Keratinocyte (primary cell): ENCODE data around the gene ANKRD60.

Experiments used
- EZH2 ChIP-seq: IDR thresholded peaks from one replicate; pipeline ENCODE4 v1.6.1; 2012; ENCODE audit warnings: inconsistent platforms, mild to moderate bottlenecking, low read length, moderate library complexity
- TF ChIP-seq, protein P1 (sequence below), 3 experiments: IDR thresholded peaks in 1 of 3; conservative IDR thresholded peaks in 1 of 3; optimal IDR thresholded peaks in 1 of 3; 2 replicates in 2 of 3; 3 replicates in 1 of 3; pipeline versions ENCODE3 to v1.5.1; 2011; ENCODE audit warnings: low read length in 3 of 3, mild to moderate bottlenecking in 3 of 3, moderate library complexity in 2 of 3, control low read depth in 1 of 3, inconsistent platforms in 1 of 3; ENCODE audit not compliant: insufficient read depth in 2 of 3; ENCODE audit errors: extremely low read depth in 1 of 3

- no peak for TF ChIP-seq EZH2
- TF ChIP-seq, protein P1, sequence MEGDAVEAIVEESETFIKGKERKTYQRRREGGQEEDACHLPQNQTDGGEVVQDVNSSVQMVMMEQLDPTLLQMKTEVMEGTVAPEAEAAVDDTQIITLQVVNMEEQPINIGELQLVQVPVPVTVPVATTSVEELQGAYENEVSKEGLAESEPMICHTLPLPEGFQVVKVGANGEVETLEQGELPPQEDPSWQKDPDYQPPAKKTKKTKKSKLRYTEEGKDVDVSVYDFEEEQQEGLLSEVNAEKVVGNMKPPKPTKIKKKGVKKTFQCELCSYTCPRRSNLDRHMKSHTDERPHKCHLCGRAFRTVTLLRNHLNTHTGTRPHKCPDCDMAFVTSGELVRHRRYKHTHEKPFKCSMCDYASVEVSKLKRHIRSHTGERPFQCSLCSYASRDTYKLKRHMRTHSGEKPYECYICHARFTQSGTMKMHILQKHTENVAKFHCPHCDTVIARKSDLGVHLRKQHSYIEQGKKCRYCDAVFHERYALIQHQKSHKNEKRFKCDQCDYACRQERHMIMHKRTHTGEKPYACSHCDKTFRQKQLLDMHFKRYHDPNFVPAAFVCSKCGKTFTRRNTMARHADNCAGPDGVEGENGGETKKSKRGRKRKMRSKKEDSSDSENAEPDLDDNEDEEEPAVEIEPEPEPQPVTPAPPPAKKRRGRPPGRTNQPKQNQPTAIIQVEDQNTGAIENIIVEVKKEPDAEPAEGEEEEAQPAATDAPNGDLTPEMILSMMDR (optimal IDR thresholded peaks at IDR 0.05 in 1 of 3, IDR thresholded peaks at IDR 0.05 in 1 of 3, conservative IDR thresholded peaks at IDR 0.05 in 1 of 3; ENCODE audit: extremely low read depth in 1 of 3, insufficient read depth in 2 of 3, low read length in 3 of 3), result no peak
These were observed 43.3 kb upstream of the ANKRD60 start for GRCh38 chr20:58271606-58272351.
